ENCODE data around the gene PTTG1IP. TPM values are rescaled to one million over a fixed set of nuclear protein-coding genes. Genes with fewer than 3 reads are reported as not detected.
"Not testable (repeated sequence)": the region's sequence is repeated elsewhere in the genome, so short reads cannot be mapped to it uniquely, and the experiment has no call there.

The PTTG1IP gene
- total RNA-seq, 1 experiment from 2014 or later = 239 TPM

DNA sequence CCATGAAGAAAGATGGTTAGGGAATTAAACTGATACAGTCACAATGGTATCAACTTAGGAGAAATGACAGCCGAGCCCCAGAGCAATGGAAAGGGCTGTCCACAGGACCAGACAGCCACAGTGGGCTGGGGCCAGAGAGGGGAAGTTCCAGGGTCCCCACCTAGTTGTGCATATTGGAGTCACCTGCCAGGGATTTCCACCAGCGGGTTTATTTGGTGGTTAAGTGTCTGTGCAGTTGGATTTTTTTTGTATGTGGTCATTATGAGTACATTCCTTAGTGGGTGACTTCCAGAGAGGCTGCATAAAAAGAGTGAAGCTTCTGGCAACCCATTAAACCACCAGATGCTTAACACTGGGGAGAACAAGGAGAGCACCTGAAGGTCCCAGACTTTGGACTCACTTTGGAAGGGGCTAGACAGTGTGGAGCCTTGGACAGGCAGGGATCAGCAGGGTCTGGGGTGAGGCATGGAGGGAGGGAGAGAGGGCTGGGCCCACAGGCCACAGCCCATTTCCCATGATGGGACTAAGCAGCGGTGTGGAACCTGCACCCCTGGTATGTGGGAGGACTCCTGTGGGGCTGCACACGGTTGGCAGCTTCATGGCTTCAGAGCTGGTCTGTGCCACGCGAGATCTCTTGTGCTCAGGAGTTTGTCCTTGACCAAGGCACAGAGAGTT is 7.8 kb upstream of the PTTG1IP start:
- no peak for DNase-seq (ENCODE audit: low spot score)

DNA sequence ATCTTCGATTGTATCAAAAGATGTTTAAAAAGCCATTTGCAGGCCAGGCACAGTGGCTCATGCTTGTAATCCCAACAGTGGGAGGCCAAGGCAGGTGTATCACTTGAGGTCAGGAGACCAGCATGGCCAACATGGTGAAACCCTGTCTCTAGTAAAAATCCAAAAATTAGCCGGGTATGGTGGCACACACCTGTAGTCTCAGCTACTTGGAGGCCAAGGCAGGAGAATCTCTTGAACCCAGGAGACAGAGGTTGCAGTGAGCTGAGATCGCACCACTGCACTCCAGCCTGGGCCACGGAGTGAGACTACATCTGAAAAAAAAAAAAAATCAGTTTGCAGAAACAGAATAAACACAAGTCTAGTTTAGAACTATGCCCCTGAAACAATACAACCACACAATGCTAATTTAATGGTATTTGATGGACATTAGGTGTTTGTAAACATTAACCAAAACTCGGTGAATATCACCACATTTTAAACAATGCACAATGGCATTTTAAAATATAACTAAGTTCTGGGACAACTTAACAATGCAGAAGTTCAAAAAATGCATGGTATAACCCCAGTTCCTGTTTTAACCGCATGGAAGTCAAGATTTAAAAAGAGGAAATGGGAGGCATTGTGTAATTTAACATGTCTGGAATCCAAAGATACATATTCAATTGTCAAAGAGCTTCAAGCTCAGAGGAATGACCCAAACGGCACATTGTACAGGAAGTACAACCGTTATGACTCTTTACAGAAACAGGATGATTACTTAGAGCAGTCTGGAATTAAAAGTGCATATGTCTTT is 7.1 kb upstream of the PTTG1IP start:
- no peak for DNase-seq (ENCODE audit: low spot score)

DNA sequence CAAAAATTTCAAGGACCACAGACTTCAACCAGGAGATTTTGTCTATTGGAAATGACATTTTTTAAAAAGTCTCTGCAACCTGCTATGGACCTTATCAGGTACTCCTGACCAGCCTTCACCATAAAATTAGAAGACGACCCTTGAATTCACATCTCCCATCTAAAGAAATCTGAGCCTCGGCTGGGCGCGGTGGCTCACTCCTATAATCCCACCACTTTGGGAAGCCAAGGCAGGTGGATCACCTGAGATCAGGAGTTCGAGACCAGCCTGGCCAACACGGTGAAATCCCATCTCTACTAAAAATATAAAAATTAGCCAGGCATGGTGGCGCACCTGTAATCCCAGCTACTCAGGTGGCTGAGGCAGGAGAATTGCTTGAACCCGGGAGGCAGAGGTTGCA is 5.7 kb upstream of the PTTG1IP start:
- DNase-seq (ENCODE audit: low spot score) = not testable (repeated sequence)

DNA sequence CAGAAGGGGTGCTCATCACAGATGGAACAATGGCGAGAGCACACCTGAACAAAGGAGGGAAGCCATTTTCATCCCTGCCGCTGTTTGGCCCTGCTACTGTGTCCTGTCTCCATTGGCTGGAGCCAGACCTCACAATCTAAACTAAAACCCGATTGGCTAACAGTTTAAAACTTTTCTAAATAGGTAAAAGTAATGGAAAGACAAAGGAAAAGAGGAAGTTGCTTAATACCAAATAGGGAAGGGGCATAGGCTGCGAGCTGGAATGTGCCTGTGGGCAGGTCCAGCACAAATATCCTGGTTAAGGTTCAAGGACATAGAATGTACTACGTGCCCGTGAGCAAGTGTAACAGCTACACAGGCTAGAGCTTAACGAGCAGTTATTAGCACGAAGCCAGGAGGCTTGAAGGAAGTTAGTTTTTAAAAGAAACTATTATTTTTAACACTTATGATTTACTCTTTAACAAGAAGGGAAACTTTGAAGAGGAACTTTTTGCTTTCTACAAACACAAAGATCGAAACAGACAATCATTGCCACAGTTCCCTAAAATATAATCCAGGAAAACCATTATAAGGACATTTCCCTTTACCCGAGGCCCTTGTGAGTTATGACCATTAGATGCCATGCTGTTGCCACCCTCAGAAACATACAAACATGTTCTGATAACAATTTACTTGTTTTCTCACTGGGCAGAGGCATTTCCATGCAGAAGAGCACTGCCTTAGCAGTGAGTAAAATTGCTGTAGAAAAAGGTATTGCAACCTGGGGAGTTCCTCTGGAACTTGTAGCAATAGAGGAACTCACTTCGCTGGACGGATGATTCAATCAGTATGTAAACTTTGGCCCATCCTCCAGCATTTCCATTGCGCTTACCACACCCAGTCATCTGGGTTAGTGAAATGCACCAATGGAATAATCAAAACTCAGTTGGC is 4.8 kb upstream of the PTTG1IP start:
- no peak for DNase-seq (ENCODE audit: low spot score)

DNA sequence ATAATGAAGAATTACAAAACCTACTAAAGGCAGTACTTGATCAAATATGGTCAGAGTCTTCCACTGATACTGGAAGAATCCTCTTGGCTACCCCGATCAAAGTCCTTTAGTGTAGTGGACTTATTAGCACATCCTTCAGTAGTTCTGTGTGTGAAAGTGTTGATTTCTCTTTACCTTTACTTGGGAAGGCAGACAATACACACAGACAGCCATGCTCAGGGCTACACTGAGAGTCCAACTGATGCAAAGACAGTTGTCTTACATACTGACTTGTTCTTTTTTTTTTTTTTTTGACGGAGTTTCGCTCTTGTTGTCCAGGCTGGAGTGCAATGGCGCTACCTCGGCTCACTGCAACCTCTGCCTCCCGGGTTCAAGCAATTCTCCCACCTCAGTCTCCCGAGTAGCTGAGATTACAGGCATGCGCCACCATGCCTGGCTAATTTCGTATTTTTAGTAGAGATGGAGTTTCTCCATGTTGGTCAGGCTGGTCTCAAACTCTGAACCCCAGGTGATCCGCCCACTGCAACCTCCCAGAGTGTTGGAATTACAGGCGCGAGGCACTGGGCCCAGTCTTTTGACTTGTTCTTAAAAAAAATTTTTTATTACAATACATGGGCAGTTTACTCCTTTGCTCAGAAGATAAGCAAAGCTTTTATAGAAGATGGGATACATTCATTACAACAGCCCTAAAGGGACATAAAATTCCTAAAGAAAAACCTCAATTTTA is 3.5 kb upstream of the PTTG1IP start:
- no peak for DNase-seq (ENCODE audit: low spot score)

DNA sequence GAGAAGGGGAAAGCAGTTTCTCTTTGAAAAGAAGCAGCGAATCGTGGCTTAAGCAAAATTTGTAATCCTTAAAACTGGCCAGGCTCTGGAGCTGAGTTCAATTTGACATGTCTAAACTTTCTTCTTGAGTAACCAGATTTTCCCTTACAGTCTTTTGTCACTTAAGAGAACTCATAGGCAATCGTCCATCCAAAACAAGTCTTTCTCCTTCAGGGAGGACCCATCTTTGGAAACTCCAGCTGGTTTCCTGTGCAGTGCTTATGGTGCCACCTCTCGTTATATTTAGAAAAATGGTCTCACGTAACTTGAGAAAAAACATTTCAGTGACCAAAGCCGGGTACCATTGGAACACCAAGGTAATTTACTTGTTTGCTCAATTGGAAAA is 1.8 kb upstream of the PTTG1IP start:
- DNase-seq (ENCODE audit: low spot score) = no peak

DNA sequence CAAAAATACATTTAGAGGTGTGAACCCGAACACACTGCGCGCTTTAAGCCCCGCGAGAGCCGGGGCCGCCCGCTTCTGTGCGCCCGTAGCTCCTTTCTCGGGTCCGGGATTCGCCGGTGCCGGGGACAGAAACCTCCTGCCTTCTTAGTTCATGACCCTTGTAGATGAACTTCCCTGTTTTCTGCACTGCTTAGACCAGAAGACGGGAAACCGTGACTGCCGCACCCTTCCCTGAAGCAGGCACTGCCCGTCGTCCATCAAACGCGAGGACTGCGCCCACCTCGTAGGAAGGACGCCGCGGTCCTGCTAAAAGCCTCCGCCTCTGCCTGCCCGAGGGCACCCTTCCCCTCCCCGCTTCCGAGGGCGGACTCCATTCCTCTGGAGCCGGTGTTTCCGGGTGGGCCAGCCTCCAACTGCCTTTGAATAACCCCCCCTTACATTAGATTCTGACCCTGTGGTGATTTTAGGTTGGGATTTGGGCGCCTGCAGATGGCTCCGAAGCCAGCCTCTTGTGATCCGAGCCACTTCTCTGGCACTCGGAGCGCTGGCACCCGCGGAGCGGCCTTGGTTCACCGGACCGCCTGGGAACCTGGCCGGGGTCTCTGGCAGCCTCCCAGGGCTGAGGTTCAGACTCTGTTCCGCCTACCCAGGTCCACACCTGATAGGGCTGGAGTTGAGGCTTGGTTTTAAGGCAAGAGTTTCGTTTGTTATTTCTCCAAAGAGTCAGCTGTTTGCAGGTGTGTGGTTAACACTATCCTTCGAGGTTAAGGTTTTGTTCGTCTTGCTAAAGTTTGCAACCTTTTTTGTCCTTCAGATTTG is 1.2 kb upstream of the PTTG1IP start:
- no peak for DNase-seq (ENCODE audit: low spot score)

DNA sequence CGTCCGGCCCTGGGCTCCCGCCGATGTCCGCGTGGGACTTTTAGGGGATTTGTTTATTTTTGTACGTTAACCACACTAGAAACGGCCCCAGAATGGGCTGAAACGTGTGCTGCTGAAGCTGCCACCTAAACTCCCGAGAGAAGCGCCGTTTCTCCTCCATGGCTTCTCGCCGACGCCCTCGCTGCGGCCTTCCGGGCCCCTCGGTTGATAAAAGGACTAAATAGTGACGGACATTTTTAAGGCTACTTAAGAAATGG is 678 bp upstream of the PTTG1IP start:
- no peak for DNase-seq (ENCODE audit: low spot score)

DNA sequence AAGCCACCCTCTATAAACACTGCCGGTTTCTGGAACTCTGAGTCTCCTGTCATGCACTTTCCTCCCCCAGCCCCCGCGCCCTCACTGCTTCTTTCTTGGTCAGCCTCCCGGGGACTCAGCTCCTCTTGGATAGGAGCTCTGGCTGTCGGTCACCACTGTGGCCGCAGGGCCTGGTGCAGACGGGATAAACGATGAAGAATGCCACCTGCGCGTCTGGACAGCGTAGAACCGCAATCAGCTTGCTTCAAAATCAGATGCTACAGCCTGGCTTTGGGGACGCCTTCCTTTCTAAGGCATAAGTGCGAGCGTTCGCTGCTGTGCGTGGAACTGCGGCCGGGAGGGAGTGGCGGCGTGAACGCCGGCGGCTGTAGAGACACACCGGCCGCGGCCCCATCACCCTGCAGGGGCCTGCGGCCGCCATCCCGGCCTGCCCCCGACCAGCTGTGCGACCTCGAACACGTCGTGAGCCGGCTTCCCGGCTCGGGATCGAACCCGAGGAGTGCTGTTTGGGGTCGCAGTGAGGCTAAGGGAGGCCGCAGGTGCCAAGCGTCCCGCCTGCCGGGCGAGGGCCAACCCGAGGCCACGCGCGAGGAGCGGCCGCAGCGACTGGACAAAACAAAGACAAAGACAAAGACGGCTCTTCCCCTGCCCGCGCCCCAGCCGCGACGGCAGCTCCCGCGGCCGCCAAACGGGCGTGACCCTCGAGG is 688 bp downstream of the PTTG1IP start:
- DNase-seq (ENCODE audit: low spot score) = no peak

DNA sequence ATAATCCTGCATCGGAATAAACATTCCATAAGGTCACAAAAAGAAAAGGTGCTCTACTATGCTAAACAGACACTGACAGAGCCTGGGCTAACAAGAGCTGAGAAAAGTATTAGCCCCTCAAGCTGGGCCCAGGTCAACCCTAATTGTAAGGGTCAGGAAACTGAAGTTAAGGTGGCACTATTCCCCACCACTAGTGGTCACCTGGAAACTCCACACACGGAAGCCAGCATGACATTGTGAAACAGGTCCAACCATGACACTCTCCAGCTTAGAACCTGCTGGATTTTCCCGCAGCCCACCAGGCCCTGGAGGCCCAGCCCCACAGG is 1.2 kb downstream of the PTTG1IP start:
- DNase-seq (ENCODE audit: low spot score) = no peak

DNA sequence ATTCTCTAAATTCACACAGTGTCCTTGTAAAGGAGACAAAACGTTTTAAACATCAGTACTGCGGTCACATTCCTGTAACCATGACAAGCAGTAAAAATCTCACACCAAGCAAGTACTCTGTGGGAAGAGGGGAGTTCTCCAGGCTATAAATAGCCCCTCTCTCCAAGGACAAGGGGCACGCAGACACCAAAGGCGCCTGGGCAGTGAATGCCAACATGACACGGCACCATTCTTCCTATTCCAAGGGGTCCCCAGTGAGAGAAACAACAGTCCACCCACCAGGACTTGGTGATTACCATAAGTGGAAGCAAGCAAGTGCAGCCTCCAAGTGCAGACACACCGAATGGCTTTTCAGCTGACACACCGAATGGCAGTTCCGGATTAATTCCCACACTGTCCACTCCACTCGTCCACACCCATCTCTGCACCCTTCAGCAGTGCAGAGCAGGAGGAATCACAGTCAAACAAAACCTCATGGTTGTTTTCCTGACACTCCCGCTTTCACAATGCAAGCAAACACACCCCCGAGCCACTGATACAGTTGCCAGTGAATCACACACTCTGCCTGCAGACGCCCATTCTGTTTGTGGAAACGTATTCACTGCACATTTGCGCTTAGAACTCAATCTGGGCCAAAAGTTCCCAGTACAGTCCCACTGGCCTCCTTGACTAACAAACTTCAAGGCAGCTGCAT is 1.8 kb downstream of the PTTG1IP start:
- DNase-seq (ENCODE audit: low spot score) = peak; percentile 46

DNA sequence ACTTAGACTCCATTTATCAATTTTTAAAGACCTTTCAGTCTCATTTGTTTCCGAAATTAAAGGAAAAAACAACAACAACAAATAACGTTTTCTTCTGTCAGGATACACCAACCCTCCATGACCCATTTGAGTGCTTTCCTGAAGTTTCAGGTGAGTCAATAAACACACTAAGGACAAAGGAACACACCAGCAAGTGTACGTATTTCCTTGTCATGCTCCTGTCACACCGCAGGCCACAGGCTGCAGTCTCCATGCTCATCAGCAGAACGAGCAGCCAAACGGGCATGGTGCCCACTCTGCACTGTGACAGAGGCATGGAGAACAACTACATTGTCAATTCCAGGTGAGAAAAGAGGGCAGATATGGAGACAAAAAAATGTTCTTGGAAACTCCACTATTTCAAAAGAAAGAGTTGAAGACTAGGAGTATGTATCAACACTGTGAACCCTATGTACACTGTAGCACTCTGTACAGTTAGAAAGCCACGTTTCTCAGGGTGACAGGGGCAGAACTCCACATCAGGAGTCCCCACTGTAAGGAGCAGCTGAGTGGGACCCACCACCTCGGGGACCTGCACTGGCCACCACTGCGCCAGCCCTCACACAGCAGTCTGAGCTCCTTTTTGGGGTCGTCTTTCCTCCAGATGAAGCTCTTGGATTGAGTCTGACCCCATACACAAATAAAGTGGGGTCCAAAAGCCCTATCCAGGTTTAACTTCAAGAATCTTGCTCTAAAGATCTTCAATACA is 2.6 kb downstream of the PTTG1IP start:
- DNase-seq (ENCODE audit: low spot score) = peak; percentile 51

DNA sequence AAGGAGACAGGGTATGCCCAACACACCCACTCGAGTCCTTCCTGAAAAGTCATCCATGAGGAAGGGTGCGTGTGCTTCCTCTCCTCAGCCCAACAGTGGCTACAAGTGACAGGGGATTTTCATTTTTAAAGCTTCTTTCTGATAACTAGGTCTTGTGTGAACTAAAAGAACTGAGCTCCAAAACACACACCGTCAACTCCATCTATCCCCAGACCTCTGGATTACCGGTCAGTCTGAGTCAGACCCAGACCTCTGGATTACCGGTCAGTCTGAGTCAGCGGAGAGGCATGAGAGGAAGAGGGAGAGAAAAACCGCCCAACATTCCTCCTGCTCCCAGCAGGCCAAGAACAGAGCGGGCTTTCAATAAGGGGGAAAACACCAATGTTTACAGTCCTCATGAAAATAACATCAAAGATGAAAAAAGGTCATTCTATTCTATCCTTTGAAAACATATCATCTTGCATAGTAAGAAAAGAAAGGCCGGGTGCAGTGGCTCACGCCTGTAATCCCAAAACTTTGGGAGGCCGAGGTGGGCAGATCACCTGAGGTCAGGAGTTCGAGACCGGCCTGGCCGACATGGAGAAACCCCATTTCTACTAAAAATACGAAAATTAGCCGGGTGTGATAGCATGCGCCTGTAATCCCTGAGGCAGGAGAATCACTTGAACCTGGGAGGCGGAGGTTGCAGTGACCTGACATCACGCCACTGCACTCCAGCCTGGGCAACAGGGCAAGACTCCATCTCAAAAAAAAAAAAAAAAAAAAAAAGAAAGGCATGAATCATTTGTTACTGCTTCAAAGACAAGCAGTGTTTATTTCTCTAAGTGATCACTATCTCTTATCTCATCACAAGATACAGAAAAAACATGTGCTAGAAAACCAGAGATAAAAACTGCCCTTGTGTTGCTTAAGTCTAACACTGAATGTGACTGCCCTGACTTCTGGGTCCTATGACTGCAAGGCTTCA is 3.4 kb downstream of the PTTG1IP start:
- DNase-seq (ENCODE audit: low spot score) = peak; percentile 89

DNA sequence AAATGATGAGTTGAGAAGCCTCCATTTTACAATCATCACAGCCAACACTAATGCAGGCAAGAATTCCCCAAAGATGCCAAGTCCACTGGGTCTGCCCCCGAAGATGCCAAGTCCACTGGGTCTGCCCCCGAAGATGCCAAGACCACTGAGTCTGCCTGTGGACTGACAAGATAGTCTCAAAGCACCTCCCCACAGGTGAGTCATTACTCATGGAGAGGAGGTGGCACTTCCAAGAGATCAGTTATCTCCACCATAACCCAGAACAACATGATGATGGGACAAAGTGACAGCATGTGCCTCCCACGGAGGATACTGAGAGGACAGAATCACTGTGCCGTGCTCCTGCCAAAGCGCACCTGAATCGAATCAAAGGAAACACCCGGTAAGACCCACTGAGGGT is 4.8 kb downstream of the PTTG1IP start:
- DNase-seq (ENCODE audit: low spot score) = no peak

DNA sequence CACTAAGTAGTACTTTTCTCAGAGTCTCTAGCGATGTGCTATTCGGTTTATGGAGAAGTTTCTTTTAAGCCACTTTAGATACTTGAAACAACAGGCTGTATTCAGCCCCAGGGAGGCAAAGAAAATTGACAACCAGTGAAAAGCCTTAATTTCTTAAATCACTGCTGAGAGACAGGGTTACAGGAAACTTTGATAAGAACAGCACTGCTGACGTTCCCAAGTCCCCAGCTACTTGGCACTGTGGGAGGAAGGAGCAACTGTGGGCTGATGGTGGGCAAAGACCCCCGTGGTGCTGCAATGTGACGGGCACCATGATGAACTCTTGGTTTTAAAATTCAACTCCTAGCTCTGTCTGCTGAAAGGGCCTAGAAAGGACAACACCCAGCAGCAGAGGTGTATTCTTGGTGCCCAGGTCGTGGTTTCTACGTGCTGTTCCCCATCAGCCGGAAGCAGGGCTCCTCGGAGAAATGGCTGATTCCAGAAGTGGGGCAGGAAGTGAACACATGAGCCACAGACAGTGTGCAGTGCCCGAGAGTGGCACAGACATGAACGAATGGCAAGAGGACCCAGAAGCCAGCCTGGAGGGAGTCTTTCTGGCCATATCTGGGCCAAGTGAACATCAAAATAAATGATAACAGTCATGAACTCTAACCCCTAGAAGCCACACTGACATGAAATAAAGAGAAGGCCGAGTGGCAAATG is 5.3 kb downstream of the PTTG1IP start:
- DNase-seq (ENCODE audit: low spot score) = no peak

DNA sequence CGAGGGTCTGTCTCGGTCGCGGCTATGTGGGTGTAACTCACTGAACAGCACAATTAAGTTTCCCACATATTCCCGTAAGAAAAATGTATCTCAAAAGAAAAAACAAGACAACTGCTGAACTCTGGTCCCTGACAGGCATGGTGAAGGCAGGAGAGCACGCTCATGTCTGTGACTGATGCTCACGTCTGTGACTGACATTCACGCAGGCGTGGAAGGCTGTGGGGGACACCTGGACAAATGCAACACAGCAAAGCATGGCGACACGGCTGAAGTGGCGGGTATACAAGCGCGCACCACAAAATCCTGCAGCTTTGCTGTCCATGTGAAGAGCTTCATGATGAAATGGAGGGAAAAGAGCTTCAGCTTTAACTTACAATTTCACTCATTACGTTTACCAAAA is 6.0 kb downstream of the PTTG1IP start:
- no peak for DNase-seq (ENCODE audit: low spot score)

DNA sequence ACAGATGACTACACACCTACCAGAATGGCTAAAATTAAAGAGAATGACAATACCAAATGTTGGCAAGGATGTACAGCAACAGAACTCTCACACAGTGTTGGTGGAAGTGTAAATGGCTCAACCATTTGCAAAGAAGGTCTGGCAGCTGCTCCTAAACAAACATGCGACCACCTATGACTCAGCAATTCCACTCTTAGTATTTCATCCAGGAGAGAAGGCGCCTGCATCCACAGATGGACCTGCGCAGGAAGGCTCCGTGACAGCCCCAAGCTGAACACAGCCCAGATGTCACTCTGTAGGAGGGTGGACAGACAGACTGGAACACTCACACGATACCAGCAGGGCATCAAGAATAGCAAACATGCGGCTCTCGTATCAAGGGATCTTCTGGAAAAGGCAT is 6.7 kb downstream of the PTTG1IP start:
- no peak for DNase-seq (ENCODE audit: low spot score)

All from H4 (cell line).